ENCODE measurements around the gene CAMKK2. TPM values are rescaled to one million over a fixed set of nuclear protein-coding genes. Genes with fewer than 3 reads are reported as not detected.
A peak's percentile ranks its signal among the peaks of the same experiment; 100 is the strongest.

CAMKK2 gene
- total and polyA plus RNA-seq, 12 donors: 7.5 to 42.9 (median 27.8) TPM

DNA sequence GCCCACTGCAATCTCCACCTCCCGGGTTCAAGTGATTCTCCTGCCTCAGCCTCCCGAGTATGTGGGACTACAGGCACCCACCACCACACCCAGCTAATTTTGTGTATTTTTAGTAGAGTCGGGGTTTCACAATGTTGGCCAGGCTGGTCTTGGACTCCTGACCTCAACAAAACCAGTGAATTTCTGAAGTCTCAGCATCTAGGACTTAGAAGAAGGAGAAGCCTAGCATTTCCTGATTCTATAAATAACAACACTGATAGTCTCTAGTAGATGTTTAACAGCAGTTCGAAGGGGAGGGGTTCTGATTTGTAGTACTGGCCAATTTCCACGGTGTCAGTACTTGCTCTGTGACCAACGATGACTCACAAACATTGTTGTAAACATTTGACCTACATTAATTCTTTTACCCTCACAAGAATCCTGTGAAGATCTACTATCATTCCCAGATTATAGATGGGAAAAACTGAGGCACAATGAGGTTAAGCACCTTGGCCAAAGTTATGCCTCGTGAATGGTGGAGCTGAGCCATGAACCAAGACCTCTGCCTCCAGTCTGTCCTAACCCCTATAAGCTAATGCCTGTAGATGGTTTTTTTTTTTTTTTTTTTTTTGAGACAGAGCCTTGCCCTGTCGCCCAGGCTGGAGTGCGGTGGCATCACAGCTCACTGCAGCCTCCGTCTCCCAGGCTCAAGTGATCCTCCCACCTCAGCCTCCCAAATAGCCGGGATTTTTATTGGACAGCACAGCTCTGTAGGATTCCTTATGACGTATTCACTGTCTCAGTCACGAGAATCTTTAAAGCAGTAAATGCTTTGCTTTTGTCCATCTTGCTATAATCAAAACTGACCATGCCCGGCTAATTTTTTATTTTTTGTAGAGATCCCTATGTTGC lies 81.4 kb downstream of the CAMKK2 start:
- no peak for TF ChIP-seq POLR2A (IDR thresholded peaks at IDR 0.05)
- TF ChIP-seq, protein P1, sequence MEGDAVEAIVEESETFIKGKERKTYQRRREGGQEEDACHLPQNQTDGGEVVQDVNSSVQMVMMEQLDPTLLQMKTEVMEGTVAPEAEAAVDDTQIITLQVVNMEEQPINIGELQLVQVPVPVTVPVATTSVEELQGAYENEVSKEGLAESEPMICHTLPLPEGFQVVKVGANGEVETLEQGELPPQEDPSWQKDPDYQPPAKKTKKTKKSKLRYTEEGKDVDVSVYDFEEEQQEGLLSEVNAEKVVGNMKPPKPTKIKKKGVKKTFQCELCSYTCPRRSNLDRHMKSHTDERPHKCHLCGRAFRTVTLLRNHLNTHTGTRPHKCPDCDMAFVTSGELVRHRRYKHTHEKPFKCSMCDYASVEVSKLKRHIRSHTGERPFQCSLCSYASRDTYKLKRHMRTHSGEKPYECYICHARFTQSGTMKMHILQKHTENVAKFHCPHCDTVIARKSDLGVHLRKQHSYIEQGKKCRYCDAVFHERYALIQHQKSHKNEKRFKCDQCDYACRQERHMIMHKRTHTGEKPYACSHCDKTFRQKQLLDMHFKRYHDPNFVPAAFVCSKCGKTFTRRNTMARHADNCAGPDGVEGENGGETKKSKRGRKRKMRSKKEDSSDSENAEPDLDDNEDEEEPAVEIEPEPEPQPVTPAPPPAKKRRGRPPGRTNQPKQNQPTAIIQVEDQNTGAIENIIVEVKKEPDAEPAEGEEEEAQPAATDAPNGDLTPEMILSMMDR (IDR thresholded peaks at IDR 0.05): no peak
- WGBS, 4 donors: 44 to 50% (median 50%) methylated on average over 14 of the region's 14 CpGs
- no peak overlapping the region for H3K4me3 ChIP-seq
- H3K27ac ChIP-seq: peak overlapping the region in 4 of 5 donors; percentile 30 to 74 (median 67)
- DNase-seq: peak; percentile 60 to 88 (median 75)
- H3K4me1 ChIP-seq (replicated peaks in 1 of 2): peaks cover 12 to 41% of the 10 kb centered on the region in 2 donors
- H3K9me3 ChIP-seq (replicated peaks in 1 of 3): no peaks in the 10 kb centered on the region
- no peaks in the 10 kb centered on the region for H3K27me3 ChIP-seq
- intact Hi-C loops (cut with DNase I): no loop called here
- H3K36me3 ChIP-seq (replicated peaks in 1 of 2): peaks cover 0 to 11% of the 10 kb centered on the region in 2 donors

DNA sequence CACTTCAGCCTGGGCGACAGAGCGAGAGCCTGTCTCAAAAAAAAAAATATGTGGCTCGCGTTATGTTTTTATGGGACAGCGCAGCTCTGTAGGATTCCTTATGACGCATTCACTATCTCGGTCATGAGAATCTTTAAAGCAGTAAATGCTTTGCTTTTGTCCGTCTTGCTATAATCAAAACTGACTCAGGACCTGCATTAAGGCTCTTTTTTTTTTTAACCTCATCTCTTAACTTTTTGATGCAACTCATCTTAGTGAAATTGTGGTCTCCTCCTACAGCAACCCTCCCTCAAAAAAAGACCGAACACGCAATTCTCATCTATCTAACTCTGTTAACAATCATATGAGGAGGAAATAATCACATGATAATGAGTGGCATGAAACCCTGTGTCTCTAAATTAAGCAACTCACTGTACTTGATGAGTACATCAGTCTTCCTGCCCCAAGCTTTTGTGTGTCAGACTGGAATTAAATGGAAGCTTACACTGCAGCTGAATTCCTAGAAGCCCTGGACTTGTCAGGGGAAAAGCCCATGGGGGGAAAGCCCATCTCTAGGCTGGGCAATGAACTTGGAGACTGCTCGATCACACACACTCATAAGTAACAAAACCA lies 82.2 kb downstream of the CAMKK2 start:
- peaks cover 12 to 36% of the 10 kb centered on the region in 2 donors for H3K4me1 ChIP-seq (replicated peaks in 1 of 2)
- peaks cover 0 to 11% of the 10 kb centered on the region in 2 donors for H3K36me3 ChIP-seq (replicated peaks in 1 of 2)
- H3K27ac ChIP-seq: peak overlapping the region in 4 of 5 donors; percentile 30 to 74 (median 67)
- H3K9me3 ChIP-seq (replicated peaks in 1 of 3): no peaks in the 10 kb centered on the region
- peak in 2 of 7 donors; percentile 16 to 31 for DNase-seq
- WGBS, 4 donors: 72 to 81% (median 77%) methylated on average over 11 of the region's 11 CpGs
- TF ChIP-seq POLR2A (IDR thresholded peaks at IDR 0.05): no peak
- TF ChIP-seq, protein P1 (IDR thresholded peaks at IDR 0.05): no peak
- intact Hi-C loops (cut with DNase I): no loop called here
- H3K27me3 ChIP-seq: no peaks in the 10 kb centered on the region
- no peak overlapping the region for H3K4me3 ChIP-seq

DNA sequence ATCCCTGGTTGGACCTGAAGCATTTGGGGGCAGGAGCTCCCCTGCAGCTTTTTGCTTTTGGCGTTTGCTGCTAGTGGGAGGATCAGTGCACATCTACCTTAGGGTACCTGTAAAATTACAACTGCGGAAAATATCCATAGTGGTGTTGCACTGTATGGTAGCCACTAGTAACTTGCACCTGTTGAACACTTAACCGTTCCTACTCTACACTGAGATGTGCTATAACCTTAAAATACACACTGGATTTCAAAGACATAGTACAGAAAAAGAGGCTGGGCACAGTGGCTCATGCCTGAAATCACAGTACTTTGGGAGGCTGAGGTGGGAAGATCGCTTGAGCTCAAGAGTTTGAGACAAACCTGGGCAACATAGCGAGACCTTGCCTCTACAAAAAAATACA lies 83.6 kb downstream of the CAMKK2 start:
- no peak overlapping the region for H3K27ac ChIP-seq
- H3K36me3 ChIP-seq (replicated peaks in 1 of 2): peaks cover 0 to 7% of the 10 kb centered on the region in 2 donors
- H3K27me3 ChIP-seq: no peaks in the 10 kb centered on the region
- H3K9me3 ChIP-seq (replicated peaks in 1 of 3): no peaks in the 10 kb centered on the region
- TF ChIP-seq, protein P1 (IDR thresholded peaks at IDR 0.05): no peak
- TF ChIP-seq POLR2A (IDR thresholded peaks at IDR 0.05): no peak
- no peak overlapping the region for H3K4me3 ChIP-seq
- WGBS, 4 donors: 85 to 100% (median 95%) methylated on average over 4 to 5 of the region's 5 CpGs
- intact Hi-C loops (cut with DNase I): no loop called here
- no peak for DNase-seq
- peaks cover 12 to 36% of the 10 kb centered on the region in 2 donors for H3K4me1 ChIP-seq (replicated peaks in 1 of 2)
